NCI-H128 (cell line): ENCODE measurements around the gene PKHD1.

Experiments used
- DNase-seq: peaks from one replicate; lab custom pipeline; 2025; ENCODE audit not compliant: unreplicated experiment; lab: John Stamatoyannopoulos, UW

The PKHD1 gene

DNA sequence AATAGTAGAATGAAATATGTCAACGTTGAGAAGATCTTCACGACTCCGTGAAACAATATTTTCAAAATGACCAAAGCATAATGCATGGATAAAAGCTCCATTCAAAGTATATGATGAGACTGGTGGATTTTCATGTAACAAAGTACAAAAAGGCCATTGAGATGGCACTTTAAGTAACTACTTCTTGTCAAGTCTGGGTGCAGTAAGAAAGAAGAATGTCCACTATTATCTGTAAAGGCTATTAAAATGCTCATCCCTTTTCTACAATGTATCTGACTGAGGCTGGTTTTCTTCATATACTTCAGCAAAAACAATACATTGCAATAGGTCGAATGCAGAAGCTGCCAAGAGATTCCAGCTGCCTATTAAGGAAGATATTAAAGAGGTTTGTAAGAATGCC, 457.4 kb downstream of the PKHD1 start:
- DNase-seq = no peak

DNA sequence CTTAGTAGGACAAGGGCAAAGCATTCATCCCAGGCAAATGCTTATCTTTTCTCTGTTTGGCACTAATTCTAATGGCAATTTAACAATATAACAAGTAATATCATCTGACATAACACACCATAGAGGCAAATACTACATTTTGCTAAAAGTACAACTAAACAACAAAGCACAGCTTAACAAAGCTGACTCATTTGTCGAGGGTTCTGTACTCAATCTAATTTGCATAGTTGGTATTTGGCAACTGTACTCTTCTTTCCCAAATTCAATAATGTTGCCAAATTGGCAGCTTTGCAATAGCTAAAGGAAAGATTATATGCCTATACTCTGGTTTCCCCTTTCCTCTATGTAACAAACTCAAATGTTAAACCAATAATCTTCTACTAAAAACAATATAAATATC, 461.0 kb downstream of the PKHD1 start:
- no peak for DNase-seq

DNA sequence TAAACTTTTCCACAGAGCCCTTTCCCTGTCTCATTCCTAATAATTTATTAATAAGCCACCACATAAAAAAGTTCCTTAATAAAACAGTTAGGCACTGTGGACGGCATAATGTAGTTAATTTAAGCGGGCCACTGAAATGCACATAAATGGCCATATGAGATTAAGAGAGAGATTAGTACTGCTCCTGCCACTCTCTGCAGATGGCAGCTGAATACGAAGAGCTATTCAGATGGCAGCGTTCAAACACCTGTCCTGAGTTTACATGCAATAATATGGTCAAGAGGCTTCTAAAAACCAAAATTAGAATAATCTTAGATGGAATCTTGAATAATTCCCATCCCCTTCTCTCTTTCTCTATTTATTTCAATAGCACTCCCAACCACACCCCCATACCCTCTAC, 461.8 kb downstream of the PKHD1 start:
- no peak for DNase-seq

DNA sequence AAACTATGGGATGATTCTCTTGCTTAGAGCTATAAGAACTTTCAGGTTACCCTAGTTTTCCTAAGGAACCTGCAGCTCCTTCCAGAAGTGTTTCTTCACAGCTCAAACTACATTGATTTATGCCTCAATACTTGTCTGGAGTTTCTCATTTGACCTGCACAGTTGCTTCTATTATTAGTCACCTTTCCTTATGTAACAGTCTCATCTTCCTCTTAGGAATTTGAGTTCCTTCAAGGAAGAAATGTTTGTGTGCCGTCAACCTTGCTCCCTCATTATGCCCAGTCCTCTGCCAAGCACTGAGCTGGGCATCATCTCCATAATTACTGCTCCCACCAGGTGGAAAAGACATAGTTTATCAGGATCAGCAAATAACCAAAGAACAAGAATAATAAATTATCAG, 466.4 kb downstream of the PKHD1 start:
- no peak for DNase-seq

DNA sequence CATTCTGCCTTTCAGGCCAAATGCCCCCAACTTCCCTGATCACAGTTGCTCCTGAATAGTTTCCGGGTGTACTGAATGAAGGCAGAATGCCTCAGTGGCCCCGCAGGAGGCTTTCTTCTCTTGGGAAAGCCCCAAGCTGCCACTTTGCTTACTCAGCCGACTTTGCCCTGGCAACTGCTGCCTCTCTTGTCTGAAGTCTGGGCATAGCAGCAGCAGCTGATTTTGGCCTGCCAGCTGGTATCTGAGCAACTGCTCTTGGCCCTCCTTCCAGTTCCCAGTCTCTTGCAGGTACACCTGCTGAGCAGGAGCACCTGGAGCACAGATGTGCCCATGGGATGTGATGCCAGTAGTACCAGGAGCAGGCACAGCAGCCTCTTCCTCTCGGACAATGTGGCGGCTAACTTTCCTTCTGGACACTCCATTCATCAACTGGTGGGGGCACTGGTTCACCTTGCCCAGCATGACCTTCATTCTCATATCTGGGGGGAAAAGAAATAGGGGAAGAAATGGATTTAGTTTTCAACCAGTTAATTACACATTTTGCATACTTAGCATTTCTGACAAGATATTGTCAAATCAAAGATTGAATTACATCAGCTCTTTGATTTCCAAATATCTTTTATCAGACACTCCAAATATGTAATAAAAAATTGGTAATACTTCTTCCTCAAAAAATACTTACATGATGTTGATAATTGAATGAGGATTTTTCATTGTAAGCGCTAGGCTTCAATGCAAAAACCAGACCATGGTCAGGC, 468.2 kb downstream of the PKHD1 start:
- no peak for DNase-seq

DNA sequence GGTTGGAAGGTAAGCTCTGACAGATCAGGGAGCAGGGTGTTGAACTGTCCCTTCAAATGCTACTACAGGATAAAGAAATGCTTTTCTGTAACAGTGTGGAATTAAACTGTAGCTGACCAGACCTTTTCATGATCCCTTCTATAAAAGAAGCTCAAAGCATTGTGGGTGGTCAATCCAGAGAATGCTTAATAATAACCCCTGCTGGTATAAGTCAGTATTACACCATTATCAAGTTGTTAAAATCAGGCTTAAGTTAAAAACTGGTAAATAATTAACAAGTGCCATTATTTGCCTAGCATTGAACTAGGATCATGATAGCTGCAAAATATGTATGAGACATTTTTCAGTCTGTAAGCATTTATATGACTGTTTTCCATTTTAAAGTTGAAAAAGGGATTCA, 468.9 kb downstream of the PKHD1 start:
- no peak for DNase-seq

DNA sequence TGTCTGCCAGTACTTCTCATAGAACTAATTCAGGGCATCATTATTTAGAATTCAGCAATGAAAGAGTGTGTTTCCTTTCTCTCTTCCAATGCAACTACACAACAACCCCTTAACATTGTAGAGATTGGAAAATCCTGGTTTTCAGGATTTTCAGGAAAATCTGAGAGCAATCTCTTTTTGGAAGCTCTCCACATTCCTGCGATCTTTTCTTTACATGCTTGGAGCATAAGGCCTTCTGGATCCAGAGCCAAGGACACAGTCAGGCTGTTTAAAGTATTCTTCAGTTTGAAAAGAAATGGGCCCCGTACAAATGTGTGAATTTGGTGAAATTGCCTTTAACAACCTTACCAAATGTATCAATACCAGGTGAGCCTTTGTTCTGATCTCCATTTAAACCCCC, 469.7 kb downstream of the PKHD1 start:
- no peak for DNase-seq

DNA sequence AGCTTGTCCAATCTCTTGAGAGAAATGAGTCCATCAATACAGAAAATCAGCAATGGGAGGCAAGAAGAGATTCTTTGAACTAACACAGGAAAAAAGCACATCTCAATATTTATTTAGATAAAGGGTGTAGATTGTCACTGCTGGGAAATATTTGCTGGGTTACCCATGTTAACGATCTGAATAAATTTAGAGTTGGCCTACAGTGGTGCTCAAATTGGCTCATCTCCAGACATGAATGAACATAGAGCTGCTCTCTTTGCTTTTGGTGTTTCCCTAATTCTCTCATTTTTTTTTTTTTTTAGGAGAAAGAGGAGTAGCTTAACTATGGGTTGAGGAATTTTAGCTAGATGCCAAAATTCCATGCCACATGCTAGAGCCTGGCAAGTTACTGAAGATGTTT, 471.2 kb downstream of the PKHD1 start:
- DNase-seq = no peak

DNA sequence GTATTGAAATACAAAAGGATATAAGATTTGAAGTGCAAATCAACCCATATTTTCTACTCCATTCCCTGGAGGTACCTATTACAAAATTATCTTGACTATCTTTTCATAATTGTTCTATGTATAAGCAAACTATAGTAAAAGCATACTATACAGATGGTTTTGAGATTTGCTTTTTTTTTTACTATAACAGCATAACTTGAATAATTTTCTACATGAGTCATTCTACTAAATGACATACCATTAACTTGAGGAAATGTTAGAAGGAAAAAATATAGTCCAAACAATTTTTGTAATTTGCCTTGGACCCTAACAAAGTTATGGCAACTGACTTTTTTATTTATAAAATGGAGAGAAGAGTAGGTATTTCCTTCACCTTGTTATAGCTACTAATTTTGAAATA, 472.7 kb downstream of the PKHD1 start:
- no peak for DNase-seq

DNA sequence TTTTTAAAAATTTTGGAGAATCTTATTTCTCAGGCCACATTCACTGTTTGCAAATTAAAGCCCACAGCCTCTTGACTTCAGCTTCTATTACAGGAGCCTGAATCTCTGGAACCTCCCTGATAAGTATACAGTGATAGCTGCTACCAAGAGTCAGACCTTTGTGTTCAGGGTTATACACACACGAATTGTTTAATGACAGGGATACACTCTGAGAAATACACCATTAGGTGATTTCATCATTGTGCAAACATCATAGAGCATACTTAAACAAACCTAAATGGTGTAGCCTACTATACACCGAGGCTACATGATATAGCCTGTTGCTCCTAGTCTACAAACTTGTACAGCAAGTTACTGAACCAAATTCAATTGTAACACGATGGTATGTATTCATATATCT, 473.9 kb downstream of the PKHD1 start:
- DNase-seq = no peak

DNA sequence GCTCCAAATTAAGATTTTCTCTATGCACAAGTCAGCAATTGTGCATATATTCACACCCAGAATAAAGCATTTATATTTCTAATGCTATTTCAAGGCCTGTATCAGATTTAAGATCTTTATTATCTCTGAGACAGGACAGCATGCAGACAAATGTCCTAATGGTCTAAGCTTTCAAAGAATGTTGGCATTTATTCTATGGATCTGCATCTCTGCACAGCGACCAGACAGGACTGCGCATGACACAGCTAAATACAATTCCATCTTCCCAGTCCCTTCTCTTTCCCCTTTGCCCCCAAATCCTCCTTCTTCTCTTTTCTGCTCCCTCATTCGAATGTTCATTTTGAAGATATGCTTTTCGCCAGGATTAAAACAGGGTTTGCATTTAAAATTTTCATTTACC, 478.5 kb downstream of the PKHD1 start:
- DNase-seq = no peak

DNA sequence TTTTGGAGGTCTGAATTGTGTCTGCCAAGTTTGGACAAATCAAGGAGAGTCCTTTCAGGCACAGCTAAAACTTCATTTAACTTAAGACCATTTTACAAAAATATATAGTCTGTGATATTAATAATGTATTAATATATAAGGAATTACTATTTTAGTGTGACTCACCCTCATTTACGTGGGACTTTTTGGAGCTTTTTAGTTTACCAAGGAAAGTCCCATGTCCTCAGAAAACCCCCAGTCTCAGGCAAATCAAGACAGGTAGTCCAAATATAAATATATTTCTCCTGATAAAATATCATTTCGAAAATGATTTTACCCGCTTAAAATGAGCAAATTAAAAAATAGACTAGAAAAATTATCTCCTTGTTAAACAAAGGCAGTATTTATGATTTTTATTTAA, 479.0 kb downstream of the PKHD1 start:
- DNase-seq = no peak

DNA sequence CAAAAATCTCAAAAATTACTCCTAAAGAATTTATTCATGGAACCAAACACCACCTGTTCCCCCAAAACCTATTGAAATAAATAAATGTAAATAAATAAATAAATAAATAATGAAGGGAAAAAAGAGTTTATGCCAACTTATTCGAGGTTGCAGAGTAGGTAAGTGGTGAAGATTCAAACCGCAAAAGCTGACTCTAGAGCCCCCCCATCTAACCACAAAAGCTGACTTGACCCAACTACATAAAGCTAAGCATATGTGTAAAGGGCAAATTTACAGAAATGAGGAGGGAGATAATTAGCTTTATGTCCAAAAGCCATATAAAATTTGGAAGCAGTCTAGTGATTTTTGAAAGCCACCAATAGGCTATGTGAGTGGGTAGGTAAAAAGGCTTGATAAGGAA, 486.9 kb downstream of the PKHD1 start:
- no peak for DNase-seq

DNA sequence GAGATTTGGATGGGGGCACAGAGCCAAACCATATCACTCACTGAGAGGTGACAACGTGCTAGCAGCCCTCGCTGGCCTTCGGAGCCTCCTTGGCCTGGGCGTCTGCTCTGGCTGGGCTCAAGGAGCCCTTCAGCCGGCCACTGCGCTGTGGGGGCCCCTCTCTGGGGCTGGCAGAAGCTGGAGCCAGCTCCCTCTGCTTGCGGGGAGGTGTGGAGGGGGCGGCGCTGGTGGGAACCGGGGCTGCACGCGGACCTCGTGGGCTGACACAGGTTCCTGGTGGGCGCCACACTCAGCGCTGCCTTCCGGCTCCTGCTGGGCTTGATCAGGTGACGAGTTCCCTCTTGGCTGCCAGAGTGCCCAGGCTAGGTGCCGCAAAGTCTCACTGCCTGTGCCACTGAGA, 489.2 kb downstream of the PKHD1 start:
- no peak for DNase-seq

DNA sequence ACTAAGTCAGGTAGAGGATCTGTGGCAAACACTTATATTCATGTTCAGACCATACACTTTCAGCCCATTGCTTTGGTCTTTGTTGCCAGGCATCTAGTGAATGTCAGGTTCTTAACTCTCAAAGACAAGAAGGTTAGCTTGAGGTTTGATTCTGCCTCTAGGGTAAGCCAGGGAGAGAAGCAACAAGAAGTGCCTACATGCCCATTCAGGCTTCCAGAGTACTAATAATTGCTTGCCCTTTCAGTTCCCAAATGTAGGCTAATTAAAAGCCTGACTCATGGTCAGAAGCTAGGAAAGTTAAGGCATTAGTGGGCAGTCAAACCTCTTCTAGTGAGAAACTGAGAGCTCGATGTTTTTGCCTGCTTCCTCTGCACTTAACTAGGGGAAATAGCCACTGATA, 492.4 kb downstream of the PKHD1 start:
- DNase-seq = no peak

DNA sequence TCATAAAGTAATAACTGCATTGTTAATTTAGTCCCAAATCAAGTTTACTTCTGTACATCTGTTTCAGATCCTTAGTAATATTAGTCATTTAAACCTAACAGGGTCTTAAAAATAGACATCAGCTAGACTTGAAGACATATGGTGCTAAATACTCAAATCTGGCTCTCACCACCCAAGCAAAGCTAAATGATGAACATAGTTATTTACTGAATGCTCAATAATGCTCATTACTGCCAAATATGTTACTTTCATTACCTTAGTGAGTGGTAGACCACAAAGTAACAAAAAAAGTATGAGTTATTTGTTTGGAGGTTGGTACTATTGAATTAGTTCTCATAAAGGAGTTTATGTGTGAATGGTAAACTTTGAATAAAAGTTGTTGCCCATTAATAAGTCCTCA, 502.1 kb downstream of the PKHD1 start:
- DNase-seq = no peak

DNA sequence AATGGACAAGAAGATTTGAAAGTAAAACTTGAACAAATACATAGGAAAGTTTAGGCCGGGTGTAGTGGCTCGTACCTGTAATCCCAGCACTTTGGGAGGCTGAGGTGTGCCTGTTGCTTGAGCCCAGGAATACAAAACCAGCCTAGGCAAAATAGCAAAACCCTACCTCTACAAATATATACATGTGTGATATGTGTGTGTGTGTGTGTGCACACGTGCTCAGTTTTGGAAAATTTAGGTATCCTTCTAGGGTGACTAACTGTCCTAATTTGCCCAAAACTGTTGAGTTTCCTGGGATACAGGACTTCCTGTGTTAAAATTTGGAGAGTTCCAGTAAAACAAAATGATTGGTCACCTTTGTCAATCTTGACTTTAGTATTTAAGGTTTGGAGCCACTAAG, 503.2 kb downstream of the PKHD1 start:
- DNase-seq = no peak

DNA sequence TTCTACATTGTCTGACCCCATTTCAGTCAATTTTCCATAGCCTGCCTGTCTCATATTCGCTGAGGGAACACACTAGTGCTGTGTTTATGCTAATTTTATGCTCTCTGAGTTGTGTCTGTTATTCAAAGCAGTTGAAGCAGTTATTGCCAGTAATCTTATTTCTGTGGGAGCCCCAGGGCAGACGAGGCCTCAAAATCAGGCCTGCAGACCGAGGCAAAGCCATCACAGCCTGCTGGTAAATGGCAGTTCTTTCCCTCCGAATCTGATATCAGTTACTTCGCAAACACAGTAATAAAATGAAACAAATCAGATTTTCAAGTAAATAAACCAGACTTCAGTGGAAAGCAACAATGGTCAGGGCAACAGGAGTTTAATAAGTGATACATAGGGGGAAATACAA, 508.4 kb downstream of the PKHD1 start:
- no peak for DNase-seq

DNA sequence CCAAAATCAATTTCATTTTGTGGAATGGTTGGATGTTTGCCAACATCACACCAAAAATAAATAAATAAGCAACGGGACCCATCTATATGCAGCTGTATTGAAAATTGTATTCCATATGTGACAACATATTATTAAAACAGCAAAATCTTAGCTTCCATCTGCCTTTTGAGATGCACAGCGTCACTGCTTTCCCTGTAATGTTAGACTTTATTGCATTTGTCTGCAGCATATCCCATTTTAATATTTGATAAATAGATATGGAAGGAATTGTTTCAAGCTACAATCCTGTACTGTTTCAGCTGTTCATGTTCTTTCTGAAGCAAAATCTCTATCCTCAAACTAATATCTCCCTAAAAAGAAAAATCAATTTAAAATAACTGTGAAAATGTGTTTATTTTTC, 509.1 kb downstream of the PKHD1 start:
- DNase-seq = no peak

DNA sequence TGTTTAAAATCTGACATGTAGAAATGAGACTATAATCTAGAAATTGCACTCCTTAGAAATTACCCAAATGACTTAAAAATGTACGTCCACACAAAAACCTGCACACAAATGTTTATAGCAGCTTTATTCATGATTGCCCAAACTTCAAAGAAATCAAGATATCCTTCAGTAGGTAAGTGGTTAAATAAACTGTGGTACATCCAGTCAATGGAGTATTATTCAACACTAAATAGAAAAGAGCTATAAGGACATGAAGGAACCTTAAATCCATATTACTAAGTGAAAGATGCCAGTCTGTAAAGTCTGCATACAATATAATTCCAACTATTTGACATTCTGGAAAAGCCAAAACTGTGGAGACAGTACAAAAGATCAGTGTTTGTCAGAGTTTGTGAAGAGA, 513.4 kb downstream of the PKHD1 start:
- DNase-seq = no peak

DNA sequence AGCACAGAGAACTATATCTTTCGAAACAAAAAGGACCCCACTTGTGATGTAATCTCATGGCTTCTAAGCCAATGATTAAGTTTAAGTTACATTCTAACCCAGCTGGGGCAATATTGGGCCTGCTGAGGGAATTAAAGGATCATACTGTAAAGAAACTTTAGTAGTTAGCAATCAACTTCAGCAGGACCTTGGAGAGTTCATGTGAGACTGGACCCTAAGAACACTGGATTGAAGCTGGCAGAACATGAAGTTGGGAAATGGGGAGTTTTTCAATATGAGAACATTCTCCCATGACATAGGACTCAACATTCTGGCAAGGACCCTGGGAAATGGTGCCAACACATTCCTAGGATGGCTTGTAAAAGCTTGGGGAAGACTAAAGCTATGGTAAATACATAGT, 516.2 kb downstream of the PKHD1 start:
- no peak for DNase-seq

DNA sequence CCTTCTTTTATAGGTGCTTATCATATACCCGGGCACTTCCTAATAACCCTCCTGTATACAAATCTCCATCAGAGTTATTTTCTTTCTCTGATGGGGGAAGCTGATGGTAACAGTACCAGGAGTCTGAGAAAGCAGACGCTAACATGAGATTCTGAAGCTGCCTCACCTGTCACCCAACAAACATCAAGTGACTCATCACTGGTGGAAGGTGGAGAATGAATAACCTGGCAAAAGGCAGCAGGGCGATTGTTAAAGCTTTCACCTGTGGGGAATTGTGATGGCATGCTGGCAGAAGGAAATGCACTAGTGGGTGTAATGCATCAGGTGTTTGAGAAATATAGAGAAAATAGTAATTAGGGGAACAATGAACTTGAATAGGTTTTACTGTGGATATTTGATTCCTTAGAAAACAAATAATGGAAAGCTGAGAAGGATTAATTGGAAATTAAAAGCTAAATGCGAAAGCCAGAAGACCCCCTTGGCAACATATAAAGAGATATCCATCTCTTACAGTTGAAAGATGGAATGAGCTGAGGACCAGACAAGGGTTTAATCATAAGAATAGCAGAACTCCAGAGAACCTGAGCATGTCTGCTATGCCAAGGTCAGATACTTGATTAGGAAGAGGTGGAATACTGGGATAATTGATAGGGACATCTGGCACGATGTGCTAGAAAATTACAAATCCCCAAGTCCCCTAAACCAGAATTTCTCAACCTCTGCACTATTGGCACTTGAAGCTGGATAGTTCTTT, 517.1 kb downstream of the PKHD1 start:
- DNase-seq = no peak

DNA sequence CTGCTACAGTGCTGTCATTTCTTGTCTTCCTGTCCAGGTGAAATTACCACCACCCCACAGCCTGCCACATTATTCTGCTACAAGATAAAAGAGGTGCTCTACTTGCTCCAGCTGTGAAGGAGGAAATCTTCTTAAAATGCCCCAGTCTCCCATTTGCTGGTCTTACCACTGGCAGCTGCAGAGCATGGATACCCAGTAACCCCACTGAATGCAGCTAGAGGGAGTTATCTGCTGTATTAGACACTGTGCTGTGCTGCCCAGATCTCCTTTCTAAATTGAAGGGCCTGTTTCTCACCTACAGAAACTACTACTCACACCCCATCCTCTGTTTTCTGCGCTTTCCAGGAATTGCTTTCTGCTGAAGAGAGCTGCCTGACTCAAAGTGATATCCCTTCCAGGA, 517.8 kb downstream of the PKHD1 start:
- DNase-seq = no peak
